SJSA1 (cell line): Measurements from ENCODE around the gene SMYD3. TPM values are rescaled to one million over a fixed set of nuclear protein-coding genes. Genes with fewer than 3 reads are reported as not detected.

Source experiments
- DNase-seq, 2 experiments: peaks; one replicate each; pipeline ENCODE4 v3.0.0-alpha.2; 2015 to 2020; ENCODE audit warnings: low spot score in 2 of 2, low read depth in 1 of 2
- H3K27ac ChIP-seq: fragments of 250-450 bp; sonication (Bioruptor Pico); 2 replicates; pipeline ENCODE4 v1.5.1; 2020; ENCODE audit warnings: mild to moderate bottlenecking, moderate library complexity
- H3K27me3 ChIP-seq: fragments of 250-450 bp; sonication (Bioruptor Pico); replicated peaks from 2 replicates; pipeline ENCODE4 v1.5.1; 2020; ENCODE audit warnings: mild to moderate bottlenecking, moderate library complexity
- H3K36me3 ChIP-seq: fragments of 250-450 bp; sonication (Bioruptor Pico); 2 replicates; pipeline ENCODE4 v1.5.1; 2020; ENCODE audit warnings: mild to moderate bottlenecking
- H3K4me1 ChIP-seq: fragments of 250-450 bp; sonication (Bioruptor Pico); replicated peaks from 2 replicates; pipeline ENCODE4 v1.6.1; 2021; ENCODE audit warnings: mild to moderate bottlenecking
- H3K4me3 ChIP-seq: fragments of 250-450 bp; sonication (Bioruptor Pico); 2 replicates; pipeline ENCODE4 v1.5.1; 2020; ENCODE audit warnings: mild to moderate bottlenecking
- H3K9me3 ChIP-seq: fragments of 250-450 bp; sonication (Bioruptor Pico); replicated peaks from 2 replicates; pipeline ENCODE4 v1.5.1; 2020; ENCODE audit warnings: mild to moderate bottlenecking
- total RNA-seq: library from RNA; depleted of rRNA; stranded (reverse); fragments of >200 nt; shearing (Covaris generic); gene quantifications from 2 replicates; pipeline ENCODE4 v1.2.3, GENCODE V29; 2014

The SMYD3 gene
- total RNA-seq, 1 experiment from 2014 or later: 38.5 TPM

- Histone ChIP-seq H3K36me3 (no peaks in the 10 kb centered on the region), H3K27ac (no peak overlapping the region), H3K4me1 (no peaks in the 10 kb centered on the region), H3K27me3 (no peaks in the 10 kb centered on the region), H3K9me3 (no peaks in the 10 kb centered on the region), H3K4me3 (no peak overlapping the region)
- no peak for DNase-seq
Observed at GRCh38 chr1:246020211-246020954, 486.7 kb downstream of the SMYD3 start.

- no peaks in the 10 kb centered on the region for H3K27me3 ChIP-seq
- no peaks in the 10 kb centered on the region for H3K36me3 ChIP-seq
- H3K4me1 ChIP-seq: no peaks in the 10 kb centered on the region
- H3K9me3 ChIP-seq: no peaks in the 10 kb centered on the region
- no peak for DNase-seq
- H3K4me3 ChIP-seq: no peak overlapping the region
- no peak overlapping the region for H3K27ac ChIP-seq
Observed at GRCh38 chr1:246018146-246018545, 488.9 kb downstream of the SMYD3 start.

- peaks cover 6% of the 10 kb centered on the region for H3K4me1 ChIP-seq
- H3K36me3 ChIP-seq: no peaks in the 10 kb centered on the region
- no peaks in the 10 kb centered on the region for H3K9me3 ChIP-seq
- H3K27me3 ChIP-seq: no peaks in the 10 kb centered on the region
- no peak overlapping the region for H3K27ac ChIP-seq
- DNase-seq: peak in 1 of 2 experiments; percentile 37
- no peak overlapping the region for H3K4me3 ChIP-seq
Observed at GRCh38 chr1:246012341-246012740, 494.7 kb downstream of the SMYD3 start.

- no peaks in the 10 kb centered on the region for H3K27me3 ChIP-seq
- H3K9me3 ChIP-seq: no peaks in the 10 kb centered on the region
- no peak overlapping the region for H3K27ac ChIP-seq
- DNase-seq: no peak
- H3K4me3 ChIP-seq: no peak overlapping the region
- no peaks in the 10 kb centered on the region for H3K36me3 ChIP-seq
- H3K4me1 ChIP-seq: peaks cover 12% of the 10 kb centered on the region
Observed at GRCh38 chr1:246010386-246010785, 496.7 kb downstream of the SMYD3 start.

GRCh38 chr1:246008363-246008831 is 498.7 kb downstream of the SMYD3 start:
- no peak for DNase-seq
- no peaks in the 10 kb centered on the region for H3K36me3 ChIP-seq
- H3K27ac ChIP-seq: 0 out of 2 replicates have a peak overlapping the region, but pooled peaks have one; percentile 26
- H3K4me1 ChIP-seq: peaks cover 24% of the 10 kb centered on the region
- no peaks in the 10 kb centered on the region for H3K9me3 ChIP-seq
- no peaks in the 10 kb centered on the region for H3K27me3 ChIP-seq
- H3K4me3 ChIP-seq: no peak overlapping the region

- DNase-seq: peak; percentile 59 to 88
- Histone ChIP-seq H3K9me3 (no peaks in the 10 kb centered on the region), H3K27me3 (no peaks in the 10 kb centered on the region), H3K27ac (peak overlapping the region; percentile 73), H3K4me3 (no peak overlapping the region), H3K4me1 (peaks cover 33% of the 10 kb centered on the region), H3K36me3 (no peaks in the 10 kb centered on the region)
Observed at GRCh38 chr1:246005067-246005466, 502.0 kb downstream of the SMYD3 start.

- H3K27ac ChIP-seq: peak overlapping the region; percentile 73
- no peaks in the 10 kb centered on the region for H3K36me3 ChIP-seq
- no peak overlapping the region for H3K4me3 ChIP-seq
- no peaks in the 10 kb centered on the region for H3K9me3 ChIP-seq
- DNase-seq: no peak
- peaks cover 33% of the 10 kb centered on the region for H3K4me1 ChIP-seq
- no peaks in the 10 kb centered on the region for H3K27me3 ChIP-seq
Observed at GRCh38 chr1:246004301-246004700, 502.8 kb downstream of the SMYD3 start.

- H3K27ac ChIP-seq: no peak overlapping the region
- H3K9me3 ChIP-seq: no peaks in the 10 kb centered on the region
- H3K27me3 ChIP-seq: no peaks in the 10 kb centered on the region
- H3K36me3 ChIP-seq: no peaks in the 10 kb centered on the region
- no peak for DNase-seq
- no peak overlapping the region for H3K4me3 ChIP-seq
- peaks cover 33% of the 10 kb centered on the region for H3K4me1 ChIP-seq
Observed at GRCh38 chr1:246003442-246003730, 503.7 kb downstream of the SMYD3 start.

- no peaks in the 10 kb centered on the region for H3K27me3 ChIP-seq
- no peaks in the 10 kb centered on the region for H3K9me3 ChIP-seq
- H3K4me3 ChIP-seq: no peak overlapping the region
- H3K27ac ChIP-seq: no peak overlapping the region
- peak; percentile 62 to 84 for DNase-seq
- H3K36me3 ChIP-seq: no peaks in the 10 kb centered on the region
- H3K4me1 ChIP-seq: peaks cover 28% of the 10 kb centered on the region
Observed at GRCh38 chr1:246002725-246003441, 504.2 kb downstream of the SMYD3 start.

- no peaks in the 10 kb centered on the region for H3K27me3 ChIP-seq
- no peaks in the 10 kb centered on the region for H3K9me3 ChIP-seq
- no peak for DNase-seq
- no peak overlapping the region for H3K27ac ChIP-seq
- H3K36me3 ChIP-seq: no peaks in the 10 kb centered on the region
- no peak overlapping the region for H3K4me3 ChIP-seq
- peaks cover 31% of the 10 kb centered on the region for H3K4me1 ChIP-seq
Observed at GRCh38 chr1:246001837-246002230, 505.2 kb downstream of the SMYD3 start.

- Histone ChIP-seq H3K36me3 (no peaks in the 10 kb centered on the region), H3K4me1 (peaks cover 31% of the 10 kb centered on the region), H3K4me3 (no peak overlapping the region), H3K27ac (no peak overlapping the region), H3K27me3 (no peaks in the 10 kb centered on the region), H3K9me3 (no peaks in the 10 kb centered on the region)
- DNase-seq: no peak
Observed at GRCh38 chr1:246001142-246001836, 505.8 kb downstream of the SMYD3 start.

GRCh38 chr1:246000638-246001015 is 506.5 kb downstream of the SMYD3 start:
- H3K27me3 ChIP-seq: no peaks in the 10 kb centered on the region
- no peak overlapping the region for H3K27ac ChIP-seq
- no peak for DNase-seq

GRCh38 chr1:245999697-246000637 is 507.1 kb downstream of the SMYD3 start:
- no peak for DNase-seq
- no peaks in the 10 kb centered on the region for H3K36me3 ChIP-seq
- no peak overlapping the region for H3K27ac ChIP-seq
- H3K27me3 ChIP-seq: no peaks in the 10 kb centered on the region
- H3K9me3 ChIP-seq: no peaks in the 10 kb centered on the region
- H3K4me1 ChIP-seq: peaks cover 21% of the 10 kb centered on the region
- no peak overlapping the region for H3K4me3 ChIP-seq

More at GRCh38 chr1:246000638-246001015, 506.5 kb downstream of the SMYD3 start:
- H3K4me3 ChIP-seq: no peak overlapping the region
- H3K4me1 ChIP-seq: peaks cover 28% of the 10 kb centered on the region
- no peaks in the 10 kb centered on the region for H3K9me3 ChIP-seq
- no peaks in the 10 kb centered on the region for H3K36me3 ChIP-seq
